Left lung (tissue), 10 donors: ENCODE data around the gene MTSS2. TPM values are rescaled to one million over a fixed set of nuclear protein-coding genes. Genes with fewer than 3 reads are reported as not detected.
"Not testable (repeated sequence)": the region's sequence is repeated elsewhere in the genome, so short reads cannot be mapped to it uniquely, and the experiment has no call there.

Experiments used
- ATAC-seq: fragments of 200-7000 bp; cut with Tn5 transposase; one replicate; pipeline ENCODE4 v1.9.1; 2020; ENCODE audit warnings: moderate library complexity
- DNase-seq, 4 donors: peaks; one replicate each; pipeline ENCODE4 v3.0.0-alpha.2; 2013 to 2020
- H3K27ac ChIP-seq, 2 donors: fragments of 200-600 bp; sonication (generic) in 1 of 2; one replicate each; pipeline versions ENCODE4 v1.5.0 to v1.8.0; 2020 to 2021
- H3K27me3 ChIP-seq, 2 donors: fragments of 200-600 bp; sonication (generic) in 1 of 2; one replicate each; pipeline versions ENCODE4 v1.5.0 to v1.8.0; 2020 to 2021
- H3K36me3 ChIP-seq, 2 donors: fragments of 200-600 bp; sonication (generic) in 1 of 2; one replicate each; pipeline versions ENCODE4 v1.5.0 to v1.8.0; 2020 to 2021
- H3K4me1 ChIP-seq, 2 donors: fragments of 200-600 bp; one replicate each; pipeline ENCODE4 v1.8.0; 2021
- H3K4me3 ChIP-seq, 2 donors: fragments of 200-600 bp; sonication (generic) in 1 of 2; one replicate each; pipeline versions ENCODE4 v1.5.0 to v1.8.0; 2020 to 2021; ENCODE audit warnings: mild to moderate bottlenecking in 1 of 2
- H3K9me3 ChIP-seq, 2 donors: fragments of 200-600 bp; sonication (generic) in 1 of 2; one replicate each; pipeline versions ENCODE4 v1.5.0 to v1.8.0; 2020 to 2021
- CTCF ChIP-seq, 2 donors: fragments of 200-600 bp; sonication (generic) in 1 of 2; IDR thresholded peaks; one replicate each; pipeline versions ENCODE4 v1.5.0 to v1.8.0; 2021; ENCODE audit warnings: antibody characterized with exemption in 2 of 2
- intact Hi-C, 2 donors: fragments of 100-400 bp; cut with DNase I; formaldehyde crosslinking; loops; one replicate each; pipeline versions ENCODE4 v1.11.2 to v1.14.2; 2022
- polyA plus RNA-seq, 6 donors: library from polyadenylated mRNA; unstranded; fragments of 120-200 nt; gene quantifications; one replicate each; pipeline ENCODE4 v1.2.1, GENCODE V29; 2013; ENCODE audit not compliant: insufficient read length in 6 of 6
- total RNA-seq, 2 donors: library from RNA; stranded (reverse); fragmentation: NEBNext Ultra II Directional; extraction: Animal tissue kit (Norgen Biotek cat#: 25700); gene quantifications; one replicate each; pipeline ENCODE4 v1.2.1, GENCODE V29; 2021
- donor health status: DM: no; HTN: yes; CAD: no.
- donor health status: DM: no; HTN: no; CAD: no.

Gene MTSS2
- total and polyA plus RNA-seq, 8 donors, result 58.1 to 106 (median 98.6) TPM

- H3K4me3 ChIP-seq, result no peak within 1 kb of the TSS
- no peaks in the 10 kb centered on the region for H3K9me3 ChIP-seq
- no peak for TF ChIP-seq CTCF (IDR thresholded peaks at IDR 0.05)
- DNase-seq (peak in 1 of 4 donors; percentile 25), ATAC-seq (peak; percentile 23)
- H3K4me1 ChIP-seq, result no peaks in the 10 kb centered on the region
- no peaks in the 10 kb centered on the region for H3K36me3 ChIP-seq
- intact Hi-C loops, result no loop called here
- no peak within 1 kb of the TSS for H3K27ac ChIP-seq
- no peaks in the 10 kb centered on the region for H3K27me3 ChIP-seq
Measured at GRCh38 chr16:70646260-70647241, 39.3 kb downstream of the MTSS2 start, which contains the start of gene IL34. TSS of gene IL34 (plus strand) at chr16:70646559. CDS start at chr16:70646948, 389 bp downstream.

- ATAC-seq (no peak), DNase-seq (no peak)
- Histone ChIP-seq H3K27ac (no peak overlapping the region), H3K27me3 (no peaks in the 10 kb centered on the region), H3K36me3 (no peaks in the 10 kb centered on the region), H3K9me3 (no peaks in the 10 kb centered on the region), H3K4me3 (no peak overlapping the region), H3K4me1 (no peaks in the 10 kb centered on the region)
- TF ChIP-seq CTCF (IDR thresholded peaks at IDR 0.05), result no peak
- intact Hi-C loops, result no loop called here
Measured at GRCh38 chr16:70644763-70645597, 40.9 kb downstream of the MTSS2 start.

- ATAC-seq, H3K36me3 ChIP-seq, H3K27me3 ChIP-seq, H3K4me1 ChIP-seq, intact Hi-C loops, H3K9me3 ChIP-seq, H3K27ac ChIP-seq, DNase-seq, H3K4me3 ChIP-seq: not testable (repeated sequence)
Measured at GRCh38 chr16:70643264-70643663, 42.6 kb downstream of the MTSS2 start.

- ATAC-seq, result no peak
Measured at GRCh38 chr16:70642633-70643032, 43.2 kb downstream of the MTSS2 start.

More at GRCh38 chr16:70642633-70643032, 43.2 kb downstream of the MTSS2 start:
- no peak for DNase-seq
- no peak overlapping the region for H3K4me3 ChIP-seq
- intact Hi-C loops, result no loop called here
- no peaks in the 10 kb centered on the region for H3K27me3 ChIP-seq
- H3K9me3 ChIP-seq, result no peaks in the 10 kb centered on the region
- H3K4me1 ChIP-seq, result no peaks in the 10 kb centered on the region
- H3K36me3 ChIP-seq, result no peaks in the 10 kb centered on the region
- no peak for TF ChIP-seq CTCF (IDR thresholded peaks at IDR 0.05)
- no peak overlapping the region for H3K27ac ChIP-seq
